NCI-H1694 treated with DMSO at 0.1 percent for 48 hours (cell line): Measurements from ENCODE around the gene CCDC148.
"Not testable (repeated sequence)": the region's sequence is repeated elsewhere in the genome, so short reads cannot be mapped to it uniquely, and the experiment has no call there.

Experiments
- DNase-seq: peaks from one replicate; lab custom pipeline; 2025; lab: John Stamatoyannopoulos, UW

The CCDC148 gene

DNA sequence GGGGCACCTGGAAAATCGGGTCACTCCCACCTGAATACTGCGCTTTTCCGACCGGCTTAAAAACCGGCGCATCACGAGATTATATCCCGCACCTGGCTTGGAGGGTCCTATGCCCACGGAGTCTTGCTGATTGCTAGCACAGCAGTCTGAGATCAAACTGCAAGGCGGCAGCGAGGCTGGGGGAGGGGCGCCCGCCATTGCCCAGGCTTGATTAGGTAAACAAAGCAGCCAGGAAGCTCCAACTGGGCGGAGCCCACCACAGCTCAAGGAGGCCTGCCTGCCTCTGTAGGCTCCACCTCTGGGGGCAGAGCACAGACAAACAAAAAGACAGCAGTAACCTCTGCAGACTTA lies 105.1 kb downstream of the CCDC148 start:
- not testable (repeated sequence) for DNase-seq

DNA sequence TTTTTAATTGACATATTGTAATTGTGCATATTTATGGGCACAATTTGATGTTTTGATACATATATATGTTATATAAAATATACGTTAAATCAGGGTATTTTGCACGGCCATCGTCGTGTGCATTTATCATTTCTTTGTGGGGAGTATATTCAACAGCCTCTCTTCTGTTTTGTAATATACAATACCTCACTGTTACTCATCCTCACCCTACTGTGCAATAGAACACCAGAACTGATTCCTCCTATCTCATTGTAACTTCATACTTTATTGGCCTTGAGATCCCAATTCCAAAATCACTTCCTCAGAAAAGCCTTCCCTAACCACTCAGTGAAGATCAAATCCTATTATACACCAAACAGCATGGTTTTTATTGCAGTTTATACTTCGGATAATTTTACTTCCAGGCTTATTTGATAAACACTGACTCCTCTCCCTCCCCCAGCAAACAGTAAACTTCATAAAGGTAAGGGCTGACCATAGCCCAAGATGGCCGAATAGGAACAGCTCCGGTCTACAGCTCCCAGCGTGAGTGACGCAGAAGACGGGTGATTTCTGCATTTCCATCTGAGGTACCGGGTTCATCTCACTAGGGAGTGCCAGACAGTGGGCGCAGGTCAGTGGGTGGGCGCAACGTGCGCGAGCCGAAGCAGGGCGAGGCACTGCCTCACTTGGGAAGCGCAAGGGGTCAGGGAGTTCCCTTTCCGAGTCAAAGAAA lies 105.6 kb downstream of the CCDC148 start:
- not testable (repeated sequence) for DNase-seq

DNA sequence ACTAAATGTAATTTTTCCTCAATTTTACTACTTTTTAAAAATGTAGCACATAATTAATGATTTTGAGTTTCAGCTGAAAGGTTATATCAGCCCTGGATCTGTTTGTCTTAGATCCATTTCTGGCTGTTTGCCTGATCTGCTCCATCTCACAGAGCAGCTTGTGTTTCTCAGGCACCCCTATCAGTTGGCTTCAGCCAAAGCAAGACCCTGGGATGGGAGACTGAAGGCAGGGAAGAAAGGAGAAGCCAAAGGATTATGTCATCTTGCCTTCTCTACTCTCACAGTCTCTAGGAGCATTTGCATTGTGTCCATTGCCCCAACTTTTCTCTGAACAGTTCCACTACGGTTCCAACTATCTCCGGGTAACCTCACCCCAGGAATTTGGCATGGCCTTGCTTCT lies 110.5 kb downstream of the CCDC148 start:
- no peak for DNase-seq

DNA sequence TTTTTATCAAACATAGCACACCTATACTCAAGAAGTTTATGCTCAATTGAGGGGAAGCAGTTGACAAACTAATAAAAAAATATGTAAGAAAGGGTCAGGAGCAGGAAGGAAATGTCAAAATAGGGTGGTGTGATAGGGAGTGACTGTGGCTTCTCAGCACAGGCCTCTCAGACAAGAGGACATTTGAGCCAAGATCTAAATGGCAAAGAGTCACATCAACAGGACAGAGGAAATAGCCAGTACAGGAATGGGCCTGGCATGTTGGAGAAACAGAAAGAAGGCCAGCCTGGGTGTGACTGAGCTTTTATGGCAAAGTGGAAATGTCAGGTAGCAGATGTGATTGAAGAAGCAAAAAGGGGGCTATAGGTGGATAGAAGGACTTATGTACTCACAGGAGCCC lies 117.0 kb downstream of the CCDC148 start:
- DNase-seq = no peak

DNA sequence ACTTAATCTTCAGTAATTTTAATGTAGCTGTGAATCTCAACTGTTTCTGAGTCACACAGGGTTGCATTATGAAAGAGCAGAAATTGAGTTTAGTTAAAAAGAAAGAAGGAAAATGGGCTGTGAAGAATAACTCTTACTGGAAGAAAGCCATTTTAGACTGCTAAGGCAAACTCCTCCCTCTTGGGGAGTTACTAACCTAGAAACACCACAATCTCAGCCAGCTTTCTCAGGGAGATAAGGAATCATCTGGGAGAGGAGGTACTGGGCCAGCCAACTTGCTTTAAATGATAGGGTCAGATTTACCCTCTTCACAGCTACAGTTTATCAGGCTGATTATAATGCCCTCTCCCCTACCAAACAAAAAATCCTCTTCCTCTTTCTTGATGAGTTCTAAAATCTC lies 119.5 kb downstream of the CCDC148 start:
- no peak for DNase-seq

GRCh38 chr2:158331799-158332198 lies 124.8 kb downstream of the CCDC148 start:
- not testable (repeated sequence) for DNase-seq

DNA sequence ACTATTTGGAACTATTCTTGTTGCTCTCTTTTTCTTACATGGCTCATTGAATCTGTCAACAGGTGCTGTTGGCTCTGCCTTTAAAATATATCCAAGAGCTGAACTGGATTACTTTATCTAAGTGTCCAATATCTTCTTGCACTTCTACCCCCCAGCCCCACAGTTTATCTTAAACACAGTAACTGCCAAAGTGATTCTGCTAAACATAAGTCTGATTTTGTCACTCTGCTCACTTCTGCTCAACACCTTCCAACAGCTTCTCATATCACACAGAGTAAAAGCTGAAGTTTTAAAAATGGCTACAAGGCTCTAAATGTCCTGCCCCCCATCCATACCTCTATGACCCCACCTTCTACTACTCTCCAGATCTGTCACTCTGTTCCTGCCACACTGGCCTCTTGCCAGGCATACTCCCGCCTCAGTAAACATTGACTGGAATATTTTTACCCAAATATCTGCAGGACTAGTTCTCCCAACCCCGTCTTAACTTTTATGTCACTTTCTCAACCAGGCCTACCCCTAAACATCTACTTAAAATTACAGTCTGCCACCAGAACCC lies 130.7 kb downstream of the CCDC148 start:
- no peak for DNase-seq

GRCh38 chr2:158325031-158325781 lies 131.3 kb downstream of the CCDC148 start:
- DNase-seq = no peak

- DNase-seq = no peak
These were observed 133.2 kb downstream of the CCDC148 start for GRCh38 chr2:158323381-158323780.

DNA sequence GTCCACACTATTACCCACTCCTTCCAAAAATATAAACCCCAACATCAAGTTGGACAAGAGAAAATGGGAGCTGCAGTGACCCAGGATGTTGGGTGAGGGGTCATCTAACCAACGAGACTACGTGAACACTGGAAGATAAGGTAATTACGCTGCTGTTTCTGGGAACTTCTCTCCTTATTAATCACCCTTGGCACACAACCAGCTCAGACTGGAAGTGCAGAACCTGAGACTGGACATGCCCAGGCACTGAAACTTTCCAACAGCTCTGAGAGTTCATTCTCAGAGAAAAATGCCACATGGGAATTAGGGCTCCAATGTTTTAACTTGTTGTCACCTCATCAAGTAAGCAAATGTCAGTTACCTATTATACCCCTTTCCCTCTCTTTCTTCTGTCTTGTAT lies 135.3 kb downstream of the CCDC148 start:
- no peak for DNase-seq

GRCh38 chr2:158319269-158319668 lies 137.3 kb downstream of the CCDC148 start:
- DNase-seq = no peak

GRCh38 chr2:158317642-158318041 lies 138.9 kb downstream of the CCDC148 start:
- no peak for DNase-seq

GRCh38 chr2:158315803-158316414 lies 140.6 kb downstream of the CCDC148 start:
- DNase-seq = no peak

GRCh38 chr2:158315000-158315399 lies 141.6 kb downstream of the CCDC148 start:
- no peak for DNase-seq

DNA sequence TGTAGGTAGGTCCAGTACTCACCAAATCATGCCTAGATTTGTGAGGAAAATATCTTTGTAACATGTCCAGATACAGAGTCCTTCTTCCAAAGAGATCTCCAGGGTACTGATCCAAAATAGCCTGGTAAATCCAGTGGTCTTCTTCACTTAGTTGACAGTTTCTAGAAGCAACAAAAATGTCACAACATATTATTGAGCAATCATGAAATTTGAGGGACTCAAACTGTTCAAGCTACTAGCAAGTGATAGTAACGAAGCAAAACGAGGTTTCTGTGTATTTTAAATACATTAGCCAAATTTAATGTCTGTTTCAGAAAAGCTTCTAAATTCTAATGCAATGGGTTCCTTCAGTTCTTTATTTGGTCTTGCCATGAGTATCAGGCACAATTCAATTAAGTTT lies 142.8 kb downstream of the CCDC148 start:
- DNase-seq = no peak

- DNase-seq = no peak
These were observed 143.6 kb downstream of the CCDC148 start for GRCh38 chr2:158312981-158313380.

DNA sequence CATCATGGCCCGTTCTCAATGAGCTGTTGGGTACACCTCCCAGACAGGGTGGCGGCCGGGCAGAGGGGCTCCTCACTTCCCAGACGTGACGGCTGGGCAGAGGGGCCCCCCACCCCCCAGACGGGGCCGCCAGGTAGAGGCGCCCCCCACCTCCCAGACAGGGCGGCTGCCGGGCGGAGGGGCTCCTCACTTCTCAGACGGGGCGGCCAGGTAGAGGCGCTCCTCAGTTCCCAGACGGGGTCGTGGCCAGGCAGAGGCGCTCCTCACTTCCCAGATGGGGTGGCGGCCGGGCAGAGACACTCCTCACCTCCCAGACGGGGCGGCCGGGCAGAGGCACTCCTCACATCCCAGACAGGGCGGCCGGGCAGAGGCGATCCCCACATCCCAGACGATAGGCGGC lies 146.1 kb downstream of the CCDC148 start:
- DNase-seq = not testable (repeated sequence)

GRCh38 chr2:158305501-158305900 lies 151.1 kb downstream of the CCDC148 start:
- no peak for DNase-seq

GRCh38 chr2:158300394-158300793 lies 156.2 kb downstream of the CCDC148 start:
- DNase-seq = no peak

GRCh38 chr2:158297606-158298005 lies 158.9 kb downstream of the CCDC148 start:
- DNase-seq = no peak

DNA sequence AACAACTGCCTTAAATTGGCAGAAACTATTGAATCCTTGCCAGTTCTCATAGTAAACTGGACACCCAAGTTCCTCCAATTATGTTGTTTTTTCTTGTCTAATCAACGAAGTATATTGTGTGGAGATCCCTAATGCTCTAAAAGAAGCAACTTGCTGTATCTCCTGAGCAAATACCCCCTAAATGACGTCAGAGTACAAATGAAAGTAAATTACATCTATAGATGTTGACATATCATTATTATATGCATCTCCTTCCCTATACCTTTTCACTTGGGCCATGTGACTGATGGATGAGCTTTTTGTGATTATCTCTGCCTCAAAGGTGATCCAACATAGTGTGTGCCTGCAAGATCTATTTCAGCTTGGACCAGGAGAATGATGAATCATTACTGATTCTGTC lies 159.4 kb downstream of the CCDC148 start:
- no peak for DNase-seq

GRCh38 chr2:158293722-158294121 lies 162.8 kb downstream of the CCDC148 start:
- no peak for DNase-seq
